Measurements from ENCODE around the gene ZFAND3. TPM values are rescaled to one million over a fixed set of nuclear protein-coding genes. Genes with fewer than 3 reads are reported as not detected.

The ZFAND3 gene
- total RNA-seq, 1 experiment from 2014 or later, result 47.2 TPM

DNA sequence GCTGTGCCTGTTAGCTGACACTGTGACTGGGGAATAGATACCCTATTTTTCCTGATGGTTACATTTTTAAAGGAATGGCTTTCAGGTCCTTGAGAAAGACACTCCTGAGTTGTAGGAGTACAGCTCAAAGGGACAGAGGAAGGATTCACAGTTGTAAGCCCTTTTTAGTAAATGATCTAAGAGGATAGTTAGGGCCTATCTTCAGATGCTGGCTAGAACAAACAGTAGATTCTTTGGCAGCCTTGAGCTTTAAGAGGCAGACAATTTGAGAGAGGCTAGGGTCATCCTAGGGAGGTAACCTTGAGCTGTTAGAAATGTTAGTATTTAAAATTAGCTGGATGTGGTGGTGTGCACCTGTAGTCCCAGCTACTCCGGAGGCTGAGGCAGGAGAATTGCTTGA, 111.5 kb downstream of the ZFAND3 start:
- Histone ChIP-seq H3K4me2 (ENCODE audit: low read length) (no peak overlapping the region), H3K4me1 (ENCODE audit: control insufficient read depth in 1 of 2, insufficient read depth in 2 of 2, low read length in 2 of 2) (no peaks in the 10 kb centered on the region), H3K79me2 (ENCODE audit: insufficient read depth, low read length) (peaks cover 35% of the 10 kb centered on the region), H3K36me3 (ENCODE audit: control insufficient read depth in 1 of 2, insufficient read depth in 2 of 2, low read length in 2 of 2) (no peaks in the 10 kb centered on the region), H3K27ac (ENCODE audit: low read depth, low read length) (no peak overlapping the region), H3K9me2 (ENCODE audit: insufficient read depth) (no peaks in the 10 kb centered on the region), H3K9me3 (ENCODE audit: control insufficient read depth in 1 of 2, insufficient read depth in 1 of 2, low read depth in 1 of 2, low read length in 2 of 2) (no peaks in the 10 kb centered on the region), H3K9ac (ENCODE audit: low read length) (no peak overlapping the region), H4K20me1 (ENCODE audit: insufficient read depth) (no peaks in the 10 kb centered on the region), H2AFZ (ENCODE audit: low read depth, low read length, poor library complexity, severe bottlenecking) (no peak overlapping the region), H3K4me3 (replicated peaks in 1 of 2; ENCODE audit: low read depth in 1 of 2, low read length in 2 of 2) (no peak overlapping the region), H3K27me3 (ENCODE audit: insufficient read depth, low read length) (no peaks in the 10 kb centered on the region)
- BruUV-seq (replicated peaks), result TSS peak; percentile 26
- ChIA-PET RAD21 (ENCODE audit: low non-redundant PET in 1 of 2, low total read pairs in 2 of 2, uncharacterized antibody in 2 of 2, unreplicated experiment in 2 of 2) (no interaction called here), CTCF (no interaction called here), POLR2A (no interaction called here)
- intact Hi-C loops (cut with micrococcal nuclease), result no loop called here
- DNase-seq (ENCODE audit: low read depth, low spot score) (no peak), ATAC-seq (no peak)
- no peak for TF ChIP-seq SIN3A (IDR thresholded peaks at IDR 0.05; ENCODE audit: low read depth)
- TF ChIP-seq, protein P1, sequence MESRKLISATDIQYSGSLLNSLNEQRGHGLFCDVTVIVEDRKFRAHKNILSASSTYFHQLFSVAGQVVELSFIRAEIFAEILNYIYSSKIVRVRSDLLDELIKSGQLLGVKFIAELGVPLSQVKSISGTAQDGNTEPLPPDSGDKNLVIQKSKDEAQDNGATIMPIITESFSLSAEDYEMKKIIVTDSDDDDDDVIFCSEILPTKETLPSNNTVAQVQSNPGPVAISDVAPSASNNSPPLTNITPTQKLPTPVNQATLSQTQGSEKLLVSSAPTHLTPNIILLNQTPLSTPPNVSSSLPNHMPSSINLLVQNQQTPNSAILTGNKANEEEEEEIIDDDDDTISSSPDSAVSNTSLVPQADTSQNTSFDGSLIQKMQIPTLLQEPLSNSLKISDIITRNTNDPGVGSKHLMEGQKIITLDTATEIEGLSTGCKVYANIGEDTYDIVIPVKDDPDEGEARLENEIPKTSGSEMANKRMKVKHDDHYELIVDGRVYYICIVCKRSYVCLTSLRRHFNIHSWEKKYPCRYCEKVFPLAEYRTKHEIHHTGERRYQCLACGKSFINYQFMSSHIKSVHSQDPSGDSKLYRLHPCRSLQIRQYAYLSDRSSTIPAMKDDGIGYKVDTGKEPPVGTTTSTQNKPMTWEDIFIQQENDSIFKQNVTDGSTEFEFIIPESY (IDR thresholded peaks at IDR 0.05; ENCODE audit: extremely low read depth, insufficient replicate concordance, low read length), result no peak

DNA sequence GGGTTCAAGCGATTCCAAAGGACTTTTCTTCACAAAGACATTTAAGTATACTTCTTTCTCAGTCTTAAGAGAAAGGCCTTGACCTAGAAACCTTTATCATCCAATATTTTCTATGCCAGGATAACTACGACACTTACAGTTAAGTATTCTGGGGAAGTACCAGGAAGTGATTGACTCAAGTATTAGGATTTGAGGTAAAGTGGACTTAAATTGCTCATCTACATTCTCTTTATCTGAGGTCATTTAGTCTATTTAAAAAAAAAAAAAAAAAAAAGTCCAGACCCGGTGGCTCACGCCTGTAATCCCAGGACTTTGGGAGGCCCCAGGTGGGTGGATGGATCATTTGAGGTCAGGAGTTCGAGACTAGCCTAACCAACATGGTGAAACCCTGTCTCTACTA, 114.7 kb downstream of the ZFAND3 start:
- Histone ChIP-seq H3K4me2 (ENCODE audit: low read length) (no peak overlapping the region), H4K20me1 (ENCODE audit: insufficient read depth) (no peaks in the 10 kb centered on the region), H3K27ac (ENCODE audit: low read depth, low read length) (no peak overlapping the region), H3K4me1 (ENCODE audit: control insufficient read depth in 1 of 2, insufficient read depth in 2 of 2, low read length in 2 of 2) (no peaks in the 10 kb centered on the region), H2AFZ (ENCODE audit: low read depth, low read length, poor library complexity, severe bottlenecking) (no peak overlapping the region), H3K79me2 (ENCODE audit: insufficient read depth, low read length) (peaks cover 21% of the 10 kb centered on the region), H3K4me3 (replicated peaks in 1 of 2; ENCODE audit: low read depth in 1 of 2, low read length in 2 of 2) (no peak overlapping the region), H3K27me3 (ENCODE audit: insufficient read depth, low read length) (no peaks in the 10 kb centered on the region), H3K9me3 (ENCODE audit: control insufficient read depth in 1 of 2, insufficient read depth in 1 of 2, low read depth in 1 of 2, low read length in 2 of 2) (no peaks in the 10 kb centered on the region), H3K36me3 (ENCODE audit: control insufficient read depth in 1 of 2, insufficient read depth in 2 of 2, low read length in 2 of 2) (no peaks in the 10 kb centered on the region), H3K9ac (ENCODE audit: low read length) (no peak overlapping the region), H3K9me2 (ENCODE audit: insufficient read depth) (no peaks in the 10 kb centered on the region)
- intact Hi-C loops (cut with micrococcal nuclease), result no loop called here
- no peak for ATAC-seq
- BruUV-seq (replicated peaks), result no TSS peak
- CTCF ChIA-PET, result no interaction called here
- no peak for DNase-seq (ENCODE audit: low read depth, low spot score)
- RAD21 ChIA-PET (ENCODE audit: low non-redundant PET in 1 of 2, low total read pairs in 2 of 2, uncharacterized antibody in 2 of 2, unreplicated experiment in 2 of 2), result interaction anchor here in 1 of 2 experiments (0.7 kb wide), 2 partner anchors 231 to 536 kb away, joined by 3 to 5 read pairs; no protein-coding TSS in a partner anchor
- POLR2A ChIA-PET, result no interaction called here
- no peak for TF ChIP-seq SP1 (IDR thresholded peaks at IDR 0.05; ENCODE audit: low read depth)
- TF ChIP-seq ZFX (IDR thresholded peaks at IDR 0.05), result no peak
- TF ChIP-seq ZNF274 (IDR thresholded peaks at IDR 0.05; ENCODE audit: low read depth, low read length), result no peak
- TF ChIP-seq, protein P2, sequence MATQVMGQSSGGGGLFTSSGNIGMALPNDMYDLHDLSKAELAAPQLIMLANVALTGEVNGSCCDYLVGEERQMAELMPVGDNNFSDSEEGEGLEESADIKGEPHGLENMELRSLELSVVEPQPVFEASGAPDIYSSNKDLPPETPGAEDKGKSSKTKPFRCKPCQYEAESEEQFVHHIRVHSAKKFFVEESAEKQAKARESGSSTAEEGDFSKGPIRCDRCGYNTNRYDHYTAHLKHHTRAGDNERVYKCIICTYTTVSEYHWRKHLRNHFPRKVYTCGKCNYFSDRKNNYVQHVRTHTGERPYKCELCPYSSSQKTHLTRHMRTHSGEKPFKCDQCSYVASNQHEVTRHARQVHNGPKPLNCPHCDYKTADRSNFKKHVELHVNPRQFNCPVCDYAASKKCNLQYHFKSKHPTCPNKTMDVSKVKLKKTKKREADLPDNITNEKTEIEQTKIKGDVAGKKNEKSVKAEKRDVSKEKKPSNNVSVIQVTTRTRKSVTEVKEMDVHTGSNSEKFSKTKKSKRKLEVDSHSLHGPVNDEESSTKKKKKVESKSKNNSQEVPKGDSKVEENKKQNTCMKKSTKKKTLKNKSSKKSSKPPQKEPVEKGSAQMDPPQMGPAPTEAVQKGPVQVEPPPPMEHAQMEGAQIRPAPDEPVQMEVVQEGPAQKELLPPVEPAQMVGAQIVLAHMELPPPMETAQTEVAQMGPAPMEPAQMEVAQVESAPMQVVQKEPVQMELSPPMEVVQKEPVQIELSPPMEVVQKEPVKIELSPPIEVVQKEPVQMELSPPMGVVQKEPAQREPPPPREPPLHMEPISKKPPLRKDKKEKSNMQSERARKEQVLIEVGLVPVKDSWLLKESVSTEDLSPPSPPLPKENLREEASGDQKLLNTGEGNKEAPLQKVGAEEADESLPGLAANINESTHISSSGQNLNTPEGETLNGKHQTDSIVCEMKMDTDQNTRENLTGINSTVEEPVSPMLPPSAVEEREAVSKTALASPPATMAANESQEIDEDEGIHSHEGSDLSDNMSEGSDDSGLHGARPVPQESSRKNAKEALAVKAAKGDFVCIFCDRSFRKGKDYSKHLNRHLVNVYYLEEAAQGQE (IDR thresholded peaks at IDR 0.05; ENCODE audit: low read depth), result no peak
- no peak for TF ChIP-seq EZH2phosphoT487 (IDR thresholded peaks at IDR 0.05; ENCODE audit: borderline replicate concordance)
- TF ChIP-seq YY1 (IDR thresholded peaks at IDR 0.05; ENCODE audit: extremely low read depth, insufficient replicate concordance, low read depth, low read length), result no peak
- TF ChIP-seq SIN3A (IDR thresholded peaks at IDR 0.05; ENCODE audit: low read depth), result no peak
- TF ChIP-seq RAD21 (IDR thresholded peaks at IDR 0.05; ENCODE audit: low read depth), result no peak
- TF ChIP-seq SRF (IDR thresholded peaks at IDR 0.05; ENCODE audit: low read depth), result no peak
- no peak for TF ChIP-seq POLR2AphosphoS5 (IDR thresholded peaks at IDR 0.05; ENCODE audit: low read depth, low read length)
- no peak for TF ChIP-seq EZH2 (IDR thresholded peaks at IDR 0.05)
- no peak for TF ChIP-seq EGR1 (IDR thresholded peaks at IDR 0.05; ENCODE audit: low read depth)
- no peak for TF ChIP-seq ELF1 (IDR thresholded peaks at IDR 0.05; ENCODE audit: borderline replicate concordance, low read depth)
